Activated naive CD4-positive, alpha-beta T cell treated with anti-CD3 and anti-CD28 coated beads, Interleukin-2, amount 10 ng/mL, durations not matched to agents 7 days and 5 days (primary cell): ENCODE data around the gene BACH2.

Source experiments
- CTCF ChIA-PET: fragments of 350-600 bp; sonication (Branson Sonifier 250); formaldehyde crosslinking; loops from one replicate; lab custom pipeline; 2021; ENCODE audit warnings: antibody characterized with exemption; lab: Charles Lee
- DNase-seq: peaks from one replicate; pipeline ENCODE4 v3.0.0-alpha.2; 2020
- H3K27ac Mint-ChIP-seq: one replicate; pipeline ENCODE4 v1.8.0; 2021; ENCODE audit warnings: mild to moderate bottlenecking, moderate library complexity, mixed read lengths
- H3K27me3 Mint-ChIP-seq: one replicate; pipeline ENCODE4 v1.8.0; 2021; ENCODE audit warnings: mild to moderate bottlenecking, mixed read lengths
- H3K36me3 Mint-ChIP-seq: one replicate; pipeline ENCODE4 v1.8.0; 2021; ENCODE audit warnings: mixed read lengths
- H3K4me1 Mint-ChIP-seq: one replicate; pipeline ENCODE4 v1.8.0; 2021; ENCODE audit warnings: mixed read lengths
- H3K4me3 Mint-ChIP-seq: one replicate; pipeline ENCODE4 v1.8.0; 2021; ENCODE audit warnings: mild to moderate bottlenecking, moderate library complexity, mixed read lengths
- H3K9me3 Mint-ChIP-seq: one replicate; pipeline ENCODE4 v1.8.0; 2021; ENCODE audit warnings: mixed read lengths

Gene BACH2

DNA sequence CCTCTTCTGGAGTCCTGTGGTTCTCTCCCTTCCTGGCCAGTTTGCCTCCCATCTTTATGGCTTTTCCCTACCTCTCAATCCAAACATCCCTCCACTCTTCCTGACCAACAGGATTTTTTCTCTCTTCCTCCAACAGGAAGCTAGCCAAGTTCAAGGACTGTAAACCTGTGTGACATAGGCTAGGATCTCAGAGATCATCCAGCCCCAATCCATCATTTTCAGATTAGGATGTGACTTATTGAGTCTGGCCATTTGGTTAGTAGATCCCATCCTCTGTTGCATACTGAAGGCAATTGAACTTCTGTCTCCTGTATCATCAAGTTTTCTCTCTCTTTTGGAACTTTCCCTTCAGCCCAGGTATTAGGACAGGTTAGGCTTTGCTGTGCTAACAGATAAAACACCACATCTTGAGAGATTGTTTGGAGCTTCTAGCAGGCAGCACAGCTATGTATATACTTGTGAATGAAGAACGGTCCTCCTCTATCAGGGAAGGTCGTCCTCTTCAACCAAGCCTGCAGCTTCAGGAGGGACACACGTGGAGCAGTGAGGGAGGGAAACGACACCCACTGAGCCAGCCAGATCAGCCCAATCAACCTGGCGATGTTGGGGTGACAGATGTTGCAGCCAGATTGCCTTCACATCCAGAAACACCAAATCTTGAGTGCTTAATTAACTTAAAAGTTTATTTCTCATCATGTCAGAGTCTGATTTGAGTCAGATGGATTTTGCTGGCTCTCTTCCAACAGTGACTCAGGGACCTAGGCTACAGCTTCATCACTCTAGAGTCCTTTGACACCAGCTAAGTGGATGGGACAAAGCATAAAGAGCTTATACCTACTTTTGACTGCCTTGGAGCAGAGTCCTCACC, 295.5 kb downstream of the BACH2 start:
- no peak overlapping the region for H3K27ac Mint-ChIP-seq
- CTCF ChIA-PET, result interaction anchor here (1.0 to 1.6 kb wide), 2 partner anchors 8 to 478 kb away, joined by 3 to 4 read pairs; no protein-coding TSS in a partner anchor
- no peaks in the 10 kb centered on the region for H3K9me3 Mint-ChIP-seq
- no peak for DNase-seq
- H3K27me3 Mint-ChIP-seq, result no peaks in the 10 kb centered on the region
- no peak overlapping the region for H3K4me3 Mint-ChIP-seq
- H3K4me1 Mint-ChIP-seq, result peaks cover 21% of the 10 kb centered on the region
- H3K36me3 Mint-ChIP-seq, result peaks cover 42% of the 10 kb centered on the region

DNA sequence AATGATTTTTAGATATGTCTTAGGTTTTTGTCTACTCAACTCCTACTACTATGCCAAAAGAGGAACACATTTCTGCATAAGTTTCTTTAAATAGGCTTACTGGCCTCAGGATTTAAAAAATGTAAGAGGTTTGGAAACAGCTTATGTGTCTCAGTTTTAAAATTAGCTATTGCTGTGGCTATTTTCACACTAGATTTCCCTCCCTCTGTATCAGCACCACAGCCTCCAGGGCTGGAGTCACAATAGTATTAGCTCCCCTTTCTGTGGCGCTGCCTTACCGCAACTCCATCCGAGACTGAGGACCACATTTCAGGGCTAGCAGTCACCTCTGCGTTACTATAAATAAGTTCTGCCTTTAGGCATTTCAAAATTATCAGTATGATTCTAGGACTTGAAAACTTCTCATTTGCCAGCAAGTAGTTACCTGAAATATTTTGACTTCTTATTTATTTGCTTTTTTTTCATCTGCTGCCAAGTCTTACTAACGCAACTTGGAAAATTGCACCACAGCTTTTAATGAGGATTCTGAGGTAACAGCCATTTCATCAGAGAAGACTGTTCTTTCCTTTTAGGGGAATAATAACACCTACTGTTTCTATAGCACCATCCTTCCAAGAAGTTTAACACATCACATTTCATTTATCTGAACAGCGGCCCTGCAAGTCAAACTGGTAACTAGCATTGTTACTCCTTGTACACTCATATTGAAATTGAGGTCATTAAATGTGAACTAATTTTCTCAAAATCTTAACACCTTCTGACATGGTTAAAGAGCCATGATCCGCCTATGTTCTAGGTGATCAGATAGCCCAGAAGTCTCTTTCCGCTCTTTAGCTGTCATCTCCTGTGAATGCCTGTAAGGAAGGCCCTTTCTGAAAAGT, 296.5 kb downstream of the BACH2 start:
- H3K4me1 Mint-ChIP-seq, result peaks cover 21% of the 10 kb centered on the region
- no peaks in the 10 kb centered on the region for H3K9me3 Mint-ChIP-seq
- DNase-seq, result no peak
- peaks cover 43% of the 10 kb centered on the region for H3K36me3 Mint-ChIP-seq
- H3K4me3 Mint-ChIP-seq, result no peak overlapping the region
- no peaks in the 10 kb centered on the region for H3K27me3 Mint-ChIP-seq
- peak overlapping the region; percentile 43 for H3K27ac Mint-ChIP-seq
- CTCF ChIA-PET, result interaction anchor here (1.3 to 1.6 kb wide), 2 partner anchors 9 to 178 kb away, joined by 3 to 4 read pairs; no protein-coding TSS in a partner anchor

DNA sequence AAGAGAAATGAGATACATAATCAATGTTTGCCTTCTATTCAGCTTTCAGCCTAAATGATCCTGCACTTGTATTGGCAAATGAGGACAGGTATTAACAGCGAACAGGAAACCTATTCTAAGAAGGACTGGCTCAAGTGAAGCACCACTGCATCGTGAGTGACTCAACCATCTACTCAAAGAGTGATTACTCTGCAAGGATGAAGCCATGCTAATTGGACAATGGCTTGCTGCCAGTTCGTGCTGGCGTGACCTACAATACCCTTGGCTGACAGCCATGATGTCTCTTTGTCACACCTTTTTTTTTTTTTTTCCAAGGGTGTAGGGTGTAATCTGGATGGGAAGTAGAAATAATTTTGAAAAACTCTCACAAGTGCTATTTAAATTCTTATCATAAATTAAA, 297.5 kb downstream of the BACH2 start:
- H3K36me3 Mint-ChIP-seq, result peaks cover 40% of the 10 kb centered on the region
- CTCF ChIA-PET, result interaction anchor here (1.3 kb wide), 1 partner anchor 179 kb away, joined by 3 read pairs; no protein-coding TSS in a partner anchor
- H3K9me3 Mint-ChIP-seq, result no peaks in the 10 kb centered on the region
- H3K4me3 Mint-ChIP-seq, result no peak overlapping the region
- peaks cover 19% of the 10 kb centered on the region for H3K4me1 Mint-ChIP-seq
- H3K27ac Mint-ChIP-seq, result no peak overlapping the region
- no peaks in the 10 kb centered on the region for H3K27me3 Mint-ChIP-seq
- DNase-seq, result no peak

DNA sequence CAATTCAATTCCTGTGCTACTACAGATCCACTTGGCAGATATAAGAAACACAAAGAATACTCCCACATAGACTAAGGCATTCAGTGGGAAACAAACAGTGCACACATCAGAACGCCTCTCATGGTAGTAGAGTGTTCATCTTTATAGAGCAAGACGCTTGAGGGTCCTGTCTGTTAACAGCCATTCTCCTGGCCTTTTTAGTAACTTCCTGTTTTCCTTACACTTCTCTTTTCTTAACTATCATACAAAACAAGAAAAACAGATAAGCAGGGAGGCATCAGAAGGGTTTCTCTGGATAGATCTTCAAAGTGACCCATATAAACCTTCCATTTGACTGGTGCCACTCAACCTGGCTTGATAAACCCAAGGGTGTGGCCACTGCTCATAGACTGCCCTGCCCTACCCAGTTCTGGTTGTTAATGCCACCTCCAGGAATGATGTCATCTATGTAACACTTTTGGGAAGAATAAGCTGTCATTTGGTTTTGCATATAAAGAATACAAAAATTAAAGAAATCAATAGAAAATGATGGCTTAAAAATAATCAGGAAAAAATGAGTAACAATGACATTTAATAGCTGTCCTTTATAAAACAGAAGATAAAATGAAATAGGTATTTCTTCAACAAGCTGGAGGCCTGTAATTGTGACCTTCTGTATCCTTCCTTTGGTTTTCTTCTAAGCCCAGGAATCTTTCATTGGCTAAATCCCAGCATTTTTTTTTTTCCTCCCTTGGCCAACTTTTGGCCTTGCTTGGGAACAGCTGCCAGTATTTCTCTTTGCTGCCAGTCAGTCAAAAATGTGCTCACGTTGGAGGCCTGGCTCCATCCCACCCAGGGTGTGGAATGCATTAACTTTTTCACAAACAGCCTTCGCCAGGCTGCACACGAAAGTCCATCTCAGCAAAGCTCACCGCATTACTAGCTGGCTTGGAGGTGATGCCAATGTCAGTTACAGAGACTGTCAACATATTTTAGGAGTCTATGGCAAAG, 298.9 kb downstream of the BACH2 start:
- Mint-ChIP-seq H3K9me3 (no peaks in the 10 kb centered on the region), H3K4me1 (peaks cover 21% of the 10 kb centered on the region), H3K27ac (no peak overlapping the region), H3K36me3 (peaks cover 44% of the 10 kb centered on the region), H3K27me3 (no peaks in the 10 kb centered on the region), H3K4me3 (no peak overlapping the region)
- no peak for DNase-seq
- CTCF ChIA-PET, result no interaction called here

DNA sequence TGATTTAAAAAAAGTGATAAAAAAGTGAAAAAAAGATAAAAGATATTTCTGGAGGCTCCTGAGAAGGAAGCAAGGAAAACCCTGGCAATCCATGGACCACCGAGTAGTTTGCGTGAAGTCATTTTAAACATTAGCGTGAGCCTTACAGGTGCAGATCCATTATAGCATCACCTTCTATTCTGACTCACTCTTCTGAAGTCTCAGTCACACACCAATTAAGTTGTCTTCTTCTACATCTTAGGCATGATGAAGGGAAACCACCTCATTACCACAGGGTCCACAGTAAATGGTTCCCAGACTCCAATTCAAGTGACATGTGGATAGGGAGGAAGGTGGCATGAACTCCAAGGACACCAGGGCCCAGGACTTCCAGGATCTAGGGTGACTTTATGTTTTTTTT, 303.2 kb downstream of the BACH2 start:
- H3K4me1 Mint-ChIP-seq, result peaks cover 39% of the 10 kb centered on the region
- no peaks in the 10 kb centered on the region for H3K27me3 Mint-ChIP-seq
- no peak for DNase-seq
- CTCF ChIA-PET, result no interaction called here
- H3K36me3 Mint-ChIP-seq, result peaks cover 72% of the 10 kb centered on the region
- H3K9me3 Mint-ChIP-seq, result no peaks in the 10 kb centered on the region
- no peak overlapping the region for H3K4me3 Mint-ChIP-seq
- H3K27ac Mint-ChIP-seq, result no peak overlapping the region

DNA sequence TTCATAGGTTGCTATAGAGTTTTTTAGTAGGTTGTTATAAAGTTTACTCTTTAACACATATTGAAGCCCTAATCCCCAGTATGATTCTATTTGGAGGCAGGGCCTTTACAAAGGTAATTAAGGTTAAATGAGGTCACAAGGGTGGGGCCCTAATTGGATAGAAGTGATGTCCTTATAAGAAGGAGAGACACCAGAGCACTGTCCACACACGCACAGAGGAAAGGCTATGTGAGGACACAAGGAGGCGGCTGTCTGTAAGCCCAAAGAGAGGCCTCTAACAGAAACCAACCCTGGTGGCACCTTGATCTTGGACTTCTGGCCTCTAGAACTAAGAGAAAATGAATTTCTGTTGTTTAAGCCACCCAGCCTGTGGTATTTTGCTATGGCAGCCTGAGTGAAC, 303.8 kb downstream of the BACH2 start:
- Mint-ChIP-seq H3K4me1 (peaks cover 40% of the 10 kb centered on the region), H3K27me3 (no peaks in the 10 kb centered on the region), H3K9me3 (no peaks in the 10 kb centered on the region), H3K4me3 (no peak overlapping the region), H3K27ac (no peak overlapping the region), H3K36me3 (peaks cover 71% of the 10 kb centered on the region)
- CTCF ChIA-PET, result no interaction called here
- no peak for DNase-seq

DNA sequence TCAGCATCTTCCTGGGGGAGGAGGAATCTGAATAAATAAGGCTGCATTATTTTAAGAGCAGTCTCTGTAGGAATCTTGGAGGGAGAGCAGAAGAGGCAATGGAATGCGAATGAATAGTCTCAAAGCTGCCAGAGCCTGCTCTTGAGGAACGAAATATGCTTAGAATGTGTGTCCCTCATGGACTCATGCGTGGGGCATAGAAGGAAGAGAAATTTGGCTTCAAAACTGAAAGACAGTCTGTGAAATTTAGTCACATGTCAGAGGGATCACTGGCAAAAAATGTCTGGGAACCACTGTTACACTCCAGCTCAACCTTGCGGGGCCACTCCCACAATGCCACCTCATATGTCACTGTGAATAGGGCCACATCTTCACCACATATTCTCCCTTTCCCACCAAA, 306.9 kb downstream of the BACH2 start:
- CTCF ChIA-PET, result interaction anchor here (1.1 kb wide), 1 partner anchor 11 kb away, joined by 3 read pairs; no protein-coding TSS in a partner anchor

DNA sequence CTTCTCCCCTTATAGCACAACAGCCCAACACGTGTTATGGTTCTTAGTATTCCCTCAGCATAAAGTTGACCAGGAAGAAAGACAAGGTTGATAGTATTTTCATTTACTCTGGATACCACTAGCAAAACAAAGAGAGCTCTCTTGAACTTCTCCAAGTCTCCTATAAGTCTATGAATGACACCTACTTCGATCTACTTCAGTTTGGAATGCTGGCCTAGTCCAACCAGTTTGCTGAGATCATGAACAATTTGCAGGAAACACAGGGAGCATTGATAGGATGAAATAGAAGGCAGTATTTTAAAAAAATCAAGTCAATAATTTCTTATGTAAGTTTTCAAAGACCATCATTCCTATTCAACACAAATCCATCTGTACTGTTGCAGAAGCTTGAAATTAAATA, 308.8 kb downstream of the BACH2 start:
- Mint-ChIP-seq H3K36me3 (peaks cover 57% of the 10 kb centered on the region), H3K9me3 (no peaks in the 10 kb centered on the region), H3K27me3 (no peaks in the 10 kb centered on the region), H3K4me1 (peaks cover 53% of the 10 kb centered on the region), H3K27ac (no peak overlapping the region), H3K4me3 (no peak overlapping the region)
- CTCF ChIA-PET, result interaction anchor here (0.9 to 1.0 kb wide), 3 partner anchors 15 to 491 kb away, joined by 3 read pairs; no protein-coding TSS in a partner anchor
- DNase-seq, result no peak

More for the DNA sequence above, 306.9 kb downstream of the BACH2 start:
- Mint-ChIP-seq H3K27ac (no peak overlapping the region), H3K27me3 (no peaks in the 10 kb centered on the region), H3K4me3 (no peak overlapping the region), H3K9me3 (no peaks in the 10 kb centered on the region), H3K36me3 (peaks cover 59% of the 10 kb centered on the region), H3K4me1 (peaks cover 50% of the 10 kb centered on the region)
- DNase-seq, result no peak

DNA sequence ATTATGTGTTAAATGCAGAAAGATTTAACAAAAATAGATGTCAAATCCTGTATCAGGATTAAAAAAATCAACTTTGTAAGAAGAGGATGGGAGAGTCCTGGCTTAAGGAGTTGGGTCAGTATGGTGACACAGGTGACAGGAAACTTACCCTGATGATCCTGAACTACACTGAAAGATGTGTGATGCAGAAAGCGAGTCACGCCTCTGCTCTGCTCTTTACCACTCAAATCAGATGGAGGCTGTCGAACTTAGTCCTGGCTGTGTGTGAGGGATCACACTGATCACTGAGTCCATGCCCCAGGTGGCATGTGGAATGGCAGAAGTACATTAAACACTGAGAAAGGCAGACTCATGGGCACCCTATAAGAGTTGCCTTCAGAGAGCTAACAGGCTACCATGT, 309.5 kb downstream of the BACH2 start:
- H3K4me1 Mint-ChIP-seq, result peaks cover 51% of the 10 kb centered on the region
- peaks cover 55% of the 10 kb centered on the region for H3K36me3 Mint-ChIP-seq

DNA sequence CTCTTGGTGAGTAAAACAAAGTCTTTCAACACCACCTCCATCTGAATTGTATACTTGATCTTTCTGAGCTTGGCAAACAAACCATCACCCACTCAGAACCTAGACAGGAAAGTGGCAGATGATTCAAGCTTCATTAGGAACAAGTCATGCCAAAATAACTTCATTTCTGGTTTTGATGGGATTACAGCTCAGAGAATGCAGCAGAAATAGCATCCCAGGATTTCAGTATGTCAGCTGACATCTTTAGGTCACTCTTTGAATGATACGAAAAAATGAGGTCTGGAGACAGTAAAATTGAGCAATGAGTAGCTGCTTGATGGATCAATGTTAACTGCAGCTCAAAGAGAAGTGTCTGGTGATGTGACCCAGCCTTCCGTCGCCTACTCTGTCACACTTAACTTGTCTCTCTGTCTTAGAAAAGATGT, 310.0 kb downstream of the BACH2 start:
- H3K27me3 Mint-ChIP-seq, result no peaks in the 10 kb centered on the region
- no peak overlapping the region for H3K27ac Mint-ChIP-seq
- H3K36me3 Mint-ChIP-seq, result peaks cover 53% of the 10 kb centered on the region
- no peaks in the 10 kb centered on the region for H3K9me3 Mint-ChIP-seq
- peaks cover 56% of the 10 kb centered on the region for H3K4me1 Mint-ChIP-seq
- no peak overlapping the region for H3K4me3 Mint-ChIP-seq
- CTCF ChIA-PET, result interaction anchor here (0.8 kb wide), 1 partner anchor 10 kb away, joined by 4 read pairs; no protein-coding TSS in a partner anchor
- DNase-seq, result no peak

More for the DNA sequence above, 309.5 kb downstream of the BACH2 start:
- Mint-ChIP-seq H3K4me3 (no peak overlapping the region), H3K27ac (no peak overlapping the region), H3K9me3 (no peaks in the 10 kb centered on the region), H3K27me3 (no peaks in the 10 kb centered on the region)
- no peak for DNase-seq
- CTCF ChIA-PET, result interaction anchor here (0.8 kb wide), 1 partner anchor 11 kb away, joined by 4 read pairs; no protein-coding TSS in a partner anchor

DNA sequence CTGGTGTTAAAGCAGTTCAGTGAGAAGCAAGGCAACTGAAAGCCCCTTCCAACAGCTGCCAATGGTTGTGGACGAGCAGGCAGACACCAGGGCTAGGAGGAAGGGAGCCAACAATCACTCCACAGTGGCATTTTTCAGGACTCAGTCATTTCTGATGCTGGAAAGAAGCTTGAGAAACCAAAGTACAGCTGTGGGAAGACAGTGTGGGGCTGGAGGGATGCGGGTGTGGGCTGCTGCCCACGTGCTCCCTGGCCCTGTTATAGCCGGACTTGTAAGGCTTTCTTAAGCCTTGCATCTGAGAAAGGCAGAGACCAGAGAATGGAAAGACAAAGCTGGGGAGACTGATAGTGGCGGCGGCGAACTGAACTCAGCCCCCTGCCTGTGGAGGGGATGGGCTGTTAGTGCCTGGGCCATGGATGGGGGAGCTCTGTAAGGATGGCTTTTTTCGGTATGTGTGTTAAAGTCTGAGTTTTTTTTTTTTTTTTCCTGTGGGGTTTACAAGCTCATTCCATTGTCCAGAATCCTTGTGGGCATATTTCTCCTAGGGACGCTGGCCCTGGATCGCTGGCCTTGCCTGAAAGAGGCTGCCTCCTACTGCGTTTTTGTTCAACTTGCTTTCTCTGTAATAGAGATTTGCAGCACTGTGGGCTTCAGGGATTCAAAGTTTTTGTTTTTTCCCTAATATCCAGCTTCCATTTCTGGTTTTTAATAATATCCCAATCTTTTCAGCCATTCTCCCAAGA, 310.7 kb downstream of the BACH2 start:
- DNase-seq, result no peak
- peaks cover 53% of the 10 kb centered on the region for H3K4me1 Mint-ChIP-seq

DNA sequence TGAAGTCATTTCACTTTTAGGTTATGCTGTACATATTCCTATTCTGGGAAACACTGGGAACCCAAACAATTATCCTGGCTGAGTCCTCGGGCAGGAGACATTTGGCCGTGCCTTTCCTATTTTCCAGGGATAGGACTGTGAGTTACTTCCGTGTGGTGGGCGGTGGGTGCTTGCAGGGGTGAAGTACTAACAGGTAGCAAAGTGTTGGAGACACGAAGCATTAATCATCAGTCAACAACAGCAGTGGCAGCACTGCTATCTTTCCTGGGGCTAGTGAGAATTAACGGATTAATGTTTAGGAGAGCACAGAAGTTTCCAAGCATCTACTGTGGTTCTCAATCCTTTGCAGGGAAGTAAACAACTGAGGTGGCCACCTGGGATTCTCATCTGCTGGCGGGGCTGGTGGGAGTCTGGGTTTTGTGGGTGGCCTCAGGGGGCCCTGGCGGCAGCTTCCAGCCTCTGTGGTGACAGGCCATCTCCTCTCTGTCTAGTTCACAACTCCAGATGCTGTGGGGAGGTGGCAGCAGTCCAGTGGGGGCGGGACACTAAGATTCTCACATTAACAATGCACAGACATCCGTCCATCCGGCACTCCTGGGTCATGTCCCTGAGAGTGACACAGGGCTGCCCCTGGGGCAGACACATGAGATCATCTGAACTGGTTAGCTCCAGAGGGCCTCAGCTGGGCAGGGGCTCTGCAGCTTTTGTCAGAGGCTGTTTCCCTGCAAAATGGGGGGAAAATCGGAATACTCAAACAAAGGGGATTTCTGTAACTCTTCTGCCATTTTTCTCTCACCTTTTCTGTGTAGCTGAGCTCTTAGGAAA, 311.5 kb downstream of the BACH2 start:
- H3K9me3 Mint-ChIP-seq, result no peaks in the 10 kb centered on the region
- peaks cover 46% of the 10 kb centered on the region for H3K4me1 Mint-ChIP-seq
- peaks cover 46% of the 10 kb centered on the region for H3K36me3 Mint-ChIP-seq
- DNase-seq, result no peak
- no peaks in the 10 kb centered on the region for H3K27me3 Mint-ChIP-seq
- CTCF ChIA-PET, result interaction anchor here (1.7 kb wide), 1 partner anchor 44 kb away, joined by 5 read pairs; no protein-coding TSS in a partner anchor
- H3K4me3 Mint-ChIP-seq, result no peak overlapping the region
- H3K27ac Mint-ChIP-seq, result no peak overlapping the region

More for the DNA sequence above, 310.7 kb downstream of the BACH2 start:
- H3K36me3 Mint-ChIP-seq, result peaks cover 50% of the 10 kb centered on the region
- H3K27me3 Mint-ChIP-seq, result no peaks in the 10 kb centered on the region
- no peaks in the 10 kb centered on the region for H3K9me3 Mint-ChIP-seq
- CTCF ChIA-PET, result interaction anchor here (1.7 kb wide), 1 partner anchor 45 kb away, joined by 5 read pairs; no protein-coding TSS in a partner anchor
- no peak overlapping the region for H3K27ac Mint-ChIP-seq
- no peak overlapping the region for H3K4me3 Mint-ChIP-seq
